Spleen (tissue), 7 donors: ENCODE results near the gene DLG2.

Source experiments
- CTCF ChIP-seq, 11 experiments: fragments of 200-600 bp in 7 of 11; fragments of 450-650 bp in 4 of 11; sonication (generic) in 4 of 11; IDR thresholded peaks in 8 of 11; conservative IDR thresholded peaks in 3 of 11; 1 replicate in 7 of 11; 2 replicates in 4 of 11; pipeline versions ENCODE4 v1.4.0 to v1.8.0; 2016 to 2021; ENCODE audit warnings: antibody characterized with exemption in 11 of 11, inconsistent platforms in 4 of 11, mild to moderate bottlenecking in 1 of 11
- POLR2AphosphoS5 ChIP-seq, 3 donors: sonication (generic); formaldehyde crosslinking; IDR thresholded peaks; one replicate each; pipeline ENCODE4 v1.5.1; 2017; ENCODE audit warnings: antibody characterized with exemption in 3 of 3
- donor health status: DM: no; HTN: no; CAD: no; lungs with moderate emphysema.
- donor health status: DM: no; HTN: no; CAD: no.
- donor health status: DM: no; HTN: no; CAD: no.

- TF ChIP-seq CTCF (IDR thresholded peaks at IDR 0.05 in 8 of 11, conservative IDR thresholded peaks at IDR 0.05 in 3 of 11): peak in 1 of 11 experiments; percentile 39
- TF ChIP-seq POLR2AphosphoS5 (IDR thresholded peaks at IDR 0.05): peak; percentile 93 to 96 (median 94)
Measured at GRCh38 chr11:85627998-85628770, 1.0 kb upstream of the DLG2 start, which contains the start of gene TMEM126B.
